Naive B cell (primary cell): ENCODE results near the gene COTL1. TPM values are rescaled to one million over a fixed set of nuclear protein-coding genes. Genes with fewer than 3 reads are reported as not detected.

Experiments used
- ATAC-seq, 2 donors: fragments of 150-1000 bp; cut with Tn5 transposase; 2 replicates each; pipeline ENCODE4 v1.10.0; 2021; ENCODE audit warnings: low read depth in 2 of 2, mild to moderate bottlenecking in 2 of 2, moderate library complexity in 2 of 2
- DNase-seq: peaks from one replicate; pipeline ENCODE4 v3.0.0; 2022
- H3K27ac Mint-ChIP-seq, 6 donors: one replicate each; pipeline ENCODE4 v1.8.0; 2020 to 2022; ENCODE audit warnings: mild to moderate bottlenecking in 6 of 6, mixed read lengths in 6 of 6, moderate library complexity in 5 of 6, inconsistent platforms in 2 of 6
- H3K27me3 Mint-ChIP-seq, 3 donors: one replicate each; pipeline ENCODE4 v1.8.0; 2021 to 2022; ENCODE audit warnings: mixed read lengths in 3 of 3, mild to moderate bottlenecking in 1 of 3
- H3K36me3 Mint-ChIP-seq, 2 donors: one replicate each; pipeline ENCODE4 v1.8.0; 2020 to 2022; ENCODE audit warnings: mixed read lengths in 2 of 2, inconsistent platforms in 1 of 2, mild to moderate bottlenecking in 1 of 2
- H3K4me1 Mint-ChIP-seq, 3 donors: one replicate each; pipeline ENCODE4 v1.8.0; 2020 to 2022; ENCODE audit warnings: mixed read lengths in 3 of 3, inconsistent platforms in 1 of 3, mild to moderate bottlenecking in 1 of 3, moderate library complexity in 1 of 3
- H3K4me3 Mint-ChIP-seq, 8 donors: one replicate each; pipeline ENCODE4 v1.8.0; 2020 to 2022; ENCODE audit warnings: mild to moderate bottlenecking in 8 of 8, mixed read lengths in 8 of 8, moderate library complexity in 8 of 8, inconsistent platforms in 2 of 8
- H3K9me3 Mint-ChIP-seq, 7 donors: one replicate each; pipeline ENCODE4 v1.8.0; 2020 to 2022; ENCODE audit warnings: mixed read lengths in 7 of 7, mild to moderate bottlenecking in 5 of 7, inconsistent platforms in 2 of 7, moderate library complexity in 1 of 7
- polyA plus RNA-seq, 6 donors: library from polyadenylated mRNA; unstranded; fragments of 300-500 nt; fragmentation: Illumina TruSeq; gene quantifications; one replicate each; pipeline ENCODE4 v1.2.3, GENCODE V29; 2021; ENCODE audit warnings: low read depth in 6 of 6

The COTL1 gene, protein sequence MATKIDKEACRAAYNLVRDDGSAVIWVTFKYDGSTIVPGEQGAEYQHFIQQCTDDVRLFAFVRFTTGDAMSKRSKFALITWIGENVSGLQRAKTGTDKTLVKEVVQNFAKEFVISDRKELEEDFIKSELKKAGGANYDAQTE
- polyA plus RNA-seq: 100 to 1,000 TPM; 167 to 439 (median 373) TPM

DNA sequence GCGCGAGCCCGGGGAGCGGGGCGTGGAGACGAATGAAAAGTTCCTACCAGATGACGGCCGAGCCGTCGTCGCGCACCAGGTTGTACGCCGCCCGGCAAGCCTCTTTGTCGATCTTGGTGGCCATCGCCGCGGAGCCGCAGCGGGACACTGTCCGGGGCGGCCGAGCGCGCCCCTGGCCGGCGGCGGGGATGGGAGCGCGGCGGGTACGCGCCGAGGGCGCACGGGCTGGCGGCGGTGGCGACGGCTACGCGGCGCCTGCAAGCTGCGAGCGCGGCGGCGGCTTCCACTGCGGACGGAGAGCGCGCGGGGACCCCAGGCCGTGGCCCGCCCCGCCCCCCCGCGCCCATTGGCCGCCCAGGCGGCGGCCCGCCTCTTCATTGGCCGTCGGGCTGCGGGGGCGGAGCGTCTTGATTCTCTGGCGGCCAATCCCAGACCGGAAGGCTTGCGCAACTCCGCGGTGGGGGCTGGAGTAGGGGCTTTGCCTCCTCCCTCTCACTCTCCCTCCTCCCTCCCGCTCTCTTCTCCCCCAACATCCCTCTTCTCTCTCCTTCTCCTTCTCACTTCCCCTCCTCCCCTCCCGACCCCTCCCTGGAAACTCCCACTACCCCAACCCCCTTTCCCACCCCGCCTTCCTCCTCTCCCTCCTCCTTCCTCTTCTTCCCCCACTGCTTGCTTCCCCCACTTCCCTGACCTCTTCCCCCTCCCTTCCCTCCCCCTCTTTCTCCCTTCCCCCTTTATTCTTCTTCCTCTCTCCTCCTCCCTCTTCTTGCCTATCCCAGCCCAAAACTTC lies at the start of gene COTL1:
TSS of gene COTL1 (minus strand) at position 288 of the 790 bp plus-strand sequence. CDS start at position 124, 164 bp downstream.
- Mint-ChIP-seq H3K4me3 (peak within 1 kb of the TSS; percentile 89 to 98 (median 97)), H3K27me3 (no peaks in the 10 kb centered on the region), H3K9me3 (peaks cover 0 to 2% (median 0%) of the 10 kb centered on the region in 7 donors), H3K27ac (peak within 1 kb of the TSS; percentile 74 to 93 (median 91)), H3K4me1 (peaks cover 66 to 82% (median 77%) of the 10 kb centered on the region in 3 donors), H3K36me3 (peaks cover 4 to 12% of the 10 kb centered on the region in 2 donors)
- DNase-seq (peak; percentile 86), ATAC-seq (peak; percentile 85 to 86)

DNA sequence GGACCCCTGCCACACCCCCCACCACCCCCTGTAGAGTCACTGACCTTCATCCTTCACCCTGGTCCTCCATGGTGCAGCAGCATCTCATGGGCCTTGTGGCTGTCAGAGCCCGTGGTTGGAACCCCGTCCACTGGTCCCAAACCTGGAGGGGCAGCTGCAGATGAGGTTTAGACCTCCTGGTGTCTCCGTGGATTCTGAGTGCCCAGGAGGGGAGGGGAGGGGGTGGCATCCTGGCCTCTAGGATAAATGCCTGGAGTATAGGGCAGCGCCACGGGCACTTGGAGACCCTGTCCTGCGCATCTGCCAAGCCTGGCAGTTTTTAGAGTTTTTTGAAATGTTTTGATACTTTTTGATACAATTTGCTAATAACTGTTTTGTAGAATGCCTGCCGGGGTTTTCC lies 48.0 kb upstream of the COTL1 start:
- no peak overlapping the region for H3K4me3 Mint-ChIP-seq
- ATAC-seq (no peak), DNase-seq (no peak)
- no peak overlapping the region for H3K27ac Mint-ChIP-seq
- H3K9me3 Mint-ChIP-seq: no peaks in the 10 kb centered on the region
- peaks cover 8 to 11% of the 10 kb centered on the region in 2 donors for H3K36me3 Mint-ChIP-seq
- peaks cover 23 to 44% (median 33%) of the 10 kb centered on the region in 3 donors for H3K4me1 Mint-ChIP-seq
- no peaks in the 10 kb centered on the region for H3K27me3 Mint-ChIP-seq

DNA sequence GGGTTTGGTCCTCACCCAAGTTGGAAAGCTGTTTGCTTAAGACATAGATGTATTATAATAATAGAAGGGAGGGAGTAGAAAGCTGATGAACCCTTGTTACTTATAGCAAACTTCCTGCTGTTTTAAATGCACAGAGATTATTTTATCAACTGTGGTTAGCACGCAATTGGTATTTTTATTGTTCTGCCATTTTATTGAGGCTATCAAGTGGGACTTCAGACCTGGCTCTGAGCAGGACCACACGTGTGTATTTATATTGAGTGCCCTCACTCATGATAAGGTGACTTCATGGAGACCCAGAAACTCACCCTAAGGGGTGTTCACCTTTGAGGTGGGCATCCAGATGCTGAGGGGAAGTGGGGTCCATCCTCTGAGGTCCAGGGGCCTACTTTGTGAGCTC lies 47.5 kb upstream of the COTL1 start:
- ATAC-seq (no peak), DNase-seq (no peak)
- Mint-ChIP-seq H3K27me3 (no peaks in the 10 kb centered on the region), H3K27ac (no peak overlapping the region), H3K9me3 (no peaks in the 10 kb centered on the region), H3K36me3 (peaks cover 9 to 11% of the 10 kb centered on the region in 2 donors), H3K4me1 (peaks cover 23 to 46% (median 33%) of the 10 kb centered on the region in 3 donors), H3K4me3 (no peak overlapping the region)

DNA sequence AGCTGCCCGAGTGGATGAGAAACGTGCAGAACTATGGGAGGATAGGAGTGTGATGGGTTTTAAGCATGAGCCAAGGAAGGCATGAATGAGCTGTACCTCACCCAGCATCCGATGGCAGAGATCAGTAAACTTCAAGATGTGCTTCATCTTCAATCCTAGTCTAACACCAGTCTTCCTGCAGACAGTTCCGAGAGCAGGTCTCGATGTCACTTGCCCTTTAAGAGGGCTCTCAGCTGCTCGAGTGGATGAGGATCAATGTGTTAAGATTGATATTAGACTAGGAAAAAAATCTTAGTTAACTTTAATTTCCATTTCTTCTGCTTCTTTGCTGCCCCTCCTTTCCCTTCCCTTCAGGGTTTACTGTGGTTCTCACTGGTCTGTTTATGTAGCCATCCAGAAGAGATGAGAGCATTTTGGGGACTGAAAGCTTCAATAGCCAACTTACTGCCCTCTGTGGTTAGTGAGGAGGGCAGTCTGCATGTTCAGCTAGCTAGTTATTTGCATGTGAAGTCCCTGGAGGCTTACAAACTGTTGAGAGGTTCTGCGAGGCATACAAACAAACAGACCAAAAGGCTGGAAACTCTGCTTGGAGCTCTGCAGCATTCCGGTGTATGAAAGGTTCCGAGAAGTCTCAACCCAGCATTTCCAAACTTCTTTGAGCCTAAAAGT lies 45.7 kb upstream of the COTL1 start:
- DNase-seq: no peak
- peak overlapping the region in 7 of 8 donors; percentile 32 to 82 (median 42) for H3K4me3 Mint-ChIP-seq
- H3K27ac Mint-ChIP-seq: peak overlapping the region in 4 of 6 donors; percentile 19 to 78 (median 68)
- ATAC-seq: peak; percentile 65 to 92
- H3K4me1 Mint-ChIP-seq: peaks cover 23 to 56% (median 33%) of the 10 kb centered on the region in 3 donors
- no peaks in the 10 kb centered on the region for H3K27me3 Mint-ChIP-seq
- no peaks in the 10 kb centered on the region for H3K9me3 Mint-ChIP-seq
- H3K36me3 Mint-ChIP-seq: peaks cover 11 to 22% of the 10 kb centered on the region in 2 donors

DNA sequence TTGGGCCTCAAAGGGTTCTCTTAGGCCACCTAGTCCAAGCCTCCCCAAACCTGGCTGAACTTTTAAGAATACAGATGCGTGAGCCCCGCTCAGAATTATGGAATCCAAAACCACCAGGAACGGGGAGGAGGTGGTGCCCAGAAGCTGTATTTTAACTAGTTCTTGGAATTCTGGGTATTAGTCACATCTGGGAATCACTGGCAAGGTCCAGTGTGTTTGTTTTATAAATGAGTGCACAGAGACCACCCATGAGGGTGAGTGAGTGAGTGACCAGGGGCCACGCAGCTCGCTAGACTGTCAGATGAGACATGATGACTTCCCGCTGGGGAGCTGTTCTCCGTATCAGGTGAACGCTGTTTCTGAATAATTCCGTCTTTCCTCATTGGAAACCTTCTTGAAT lies 44.6 kb upstream of the COTL1 start:
- DNase-seq (no peak), ATAC-seq (no peak)
- no peaks in the 10 kb centered on the region for H3K9me3 Mint-ChIP-seq
- H3K4me1 Mint-ChIP-seq: peaks cover 28 to 62% (median 33%) of the 10 kb centered on the region in 3 donors
- H3K36me3 Mint-ChIP-seq: peaks cover 17 to 22% of the 10 kb centered on the region in 2 donors
- H3K27me3 Mint-ChIP-seq: no peaks in the 10 kb centered on the region
- no peak overlapping the region for H3K27ac Mint-ChIP-seq
- H3K4me3 Mint-ChIP-seq: no peak overlapping the region

DNA sequence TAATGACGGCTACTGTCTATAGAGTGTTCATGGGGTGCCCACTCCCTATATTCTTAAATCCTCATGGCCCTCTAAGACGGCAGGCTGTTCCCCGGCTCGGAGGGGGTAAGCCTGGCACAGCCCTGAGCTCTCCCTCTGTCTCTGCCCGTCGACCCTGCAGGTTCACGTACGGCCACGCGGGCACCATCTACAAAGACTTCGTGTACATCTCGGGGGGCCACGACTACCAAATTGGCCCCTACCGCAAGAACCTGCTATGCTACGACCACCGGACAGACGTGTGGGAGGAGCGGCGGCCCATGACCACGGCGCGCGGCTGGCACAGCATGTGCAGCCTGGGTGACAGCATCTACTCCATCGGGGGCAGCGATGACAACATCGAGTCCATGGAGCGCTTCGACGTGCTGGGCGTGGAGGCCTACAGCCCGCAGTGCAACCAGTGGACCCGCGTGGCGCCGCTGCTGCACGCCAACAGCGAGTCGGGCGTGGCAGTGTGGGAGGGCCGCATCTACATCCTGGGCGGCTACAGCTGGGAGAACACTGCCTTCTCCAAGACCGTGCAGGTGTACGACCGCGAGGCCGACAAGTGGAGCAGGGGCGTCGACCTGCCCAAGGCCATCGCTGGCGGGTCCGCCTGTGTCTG lies 43.7 kb upstream of the COTL1 start:
- ATAC-seq (no peak), DNase-seq (no peak)
- Mint-ChIP-seq H3K9me3 (no peaks in the 10 kb centered on the region), H3K27me3 (no peaks in the 10 kb centered on the region), H3K27ac (peak overlapping the region in 3 of 6 donors; percentile 9 to 71 (median 21)), H3K4me3 (no peak overlapping the region), H3K36me3 (peaks cover 21 to 22% of the 10 kb centered on the region in 2 donors), H3K4me1 (peaks cover 31 to 70% (median 38%) of the 10 kb centered on the region in 3 donors)

DNA sequence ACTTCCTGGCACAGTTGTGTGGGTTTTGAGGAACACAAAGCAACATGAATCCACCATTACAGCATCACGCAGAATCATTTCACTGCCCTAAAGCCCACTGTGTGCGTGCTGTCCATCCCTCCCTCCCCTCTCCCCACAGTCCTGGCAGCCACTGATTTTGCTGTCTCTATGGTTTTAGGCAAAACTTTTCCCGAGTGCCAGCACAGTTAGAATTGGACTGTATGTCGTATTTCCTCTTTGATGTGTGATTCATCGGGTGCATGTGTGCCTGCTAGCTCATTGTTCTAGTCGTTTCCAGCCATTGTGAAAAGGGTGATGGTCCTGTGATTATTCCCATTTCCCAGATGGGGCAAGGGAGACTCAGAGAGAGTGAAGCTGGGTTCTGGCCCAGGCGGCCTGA lies 43.1 kb upstream of the COTL1 start:
- H3K27ac Mint-ChIP-seq: peak overlapping the region in 2 of 6 donors; percentile 9 to 14
- H3K9me3 Mint-ChIP-seq: no peaks in the 10 kb centered on the region
- H3K36me3 Mint-ChIP-seq: peaks cover 18 to 21% of the 10 kb centered on the region in 2 donors
- no peak overlapping the region for H3K4me3 Mint-ChIP-seq
- no peaks in the 10 kb centered on the region for H3K27me3 Mint-ChIP-seq
- DNase-seq: no peak
- no peak for ATAC-seq
- H3K4me1 Mint-ChIP-seq: peaks cover 37 to 72% (median 44%) of the 10 kb centered on the region in 3 donors

DNA sequence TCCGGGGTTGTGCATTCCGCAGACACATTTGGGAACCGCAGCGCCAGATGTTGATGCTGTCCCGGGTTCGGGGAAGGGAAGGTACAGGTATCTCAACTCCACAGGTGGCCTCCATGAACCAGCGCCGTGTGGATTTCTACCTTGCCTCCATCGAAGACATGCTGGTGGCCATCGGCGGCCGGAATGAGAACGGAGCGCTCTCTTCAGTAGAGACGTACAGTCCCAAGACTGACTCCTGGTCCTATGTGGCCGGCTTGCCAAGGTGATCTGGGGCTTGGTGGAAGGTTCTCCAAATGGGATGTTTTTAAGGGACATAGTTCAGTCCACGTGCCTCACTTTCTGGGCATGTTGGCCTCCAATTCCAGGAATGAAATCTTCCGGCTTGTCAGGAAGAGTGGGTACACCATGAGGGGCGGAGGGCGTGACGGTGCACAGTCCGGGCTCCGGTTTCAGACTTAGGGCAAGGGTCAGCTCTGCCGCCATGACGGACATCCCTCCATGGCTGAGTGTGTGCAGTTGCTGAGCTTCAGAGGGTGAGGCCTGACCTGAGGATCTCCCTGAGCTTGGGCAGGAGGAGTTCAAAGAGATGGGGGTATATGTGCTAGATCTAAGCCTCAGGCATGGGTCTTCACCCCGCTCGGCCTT lies 41.9 kb upstream of the COTL1 start:
- Mint-ChIP-seq H3K9me3 (no peaks in the 10 kb centered on the region), H3K27ac (peak overlapping the region in 2 of 6 donors; percentile 25 to 33), H3K4me1 (peaks cover 43 to 78% (median 51%) of the 10 kb centered on the region in 3 donors), H3K36me3 (peaks cover 18 to 21% of the 10 kb centered on the region in 2 donors), H3K27me3 (no peaks in the 10 kb centered on the region), H3K4me3 (no peak overlapping the region)
- DNase-seq (no peak), ATAC-seq (no peak)

DNA sequence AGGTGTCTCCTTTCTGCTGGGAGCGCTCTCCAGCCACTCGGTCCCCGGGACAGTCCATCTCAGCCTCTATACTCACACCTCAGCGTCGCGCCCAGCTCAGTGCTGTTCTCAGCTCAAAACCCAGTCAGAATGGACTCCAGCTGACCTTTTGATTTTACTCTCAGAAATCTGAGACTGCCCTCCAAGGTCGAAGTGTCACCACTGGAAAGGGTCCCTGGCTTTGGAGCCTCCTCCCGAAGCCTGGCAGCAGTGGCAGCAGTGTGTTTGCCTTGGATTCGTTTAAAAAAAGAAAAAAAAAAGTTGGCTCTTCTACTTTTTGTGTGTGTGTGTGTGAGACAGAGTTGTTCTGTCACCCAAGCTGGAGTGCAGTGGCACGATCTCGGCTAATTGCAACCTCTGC lies 40.8 kb upstream of the COTL1 start:
- DNase-seq: no peak
- H3K36me3 Mint-ChIP-seq: peaks cover 14 to 21% of the 10 kb centered on the region in 2 donors
- no peaks in the 10 kb centered on the region for H3K9me3 Mint-ChIP-seq
- H3K27me3 Mint-ChIP-seq: no peaks in the 10 kb centered on the region
- peak overlapping the region in 1 of 6 donors; percentile 86 for H3K27ac Mint-ChIP-seq
- peak overlapping the region in 1 of 8 donors; percentile 24 for H3K4me3 Mint-ChIP-seq
- no peak for ATAC-seq
- H3K4me1 Mint-ChIP-seq: peaks cover 39 to 72% (median 49%) of the 10 kb centered on the region in 3 donors

DNA sequence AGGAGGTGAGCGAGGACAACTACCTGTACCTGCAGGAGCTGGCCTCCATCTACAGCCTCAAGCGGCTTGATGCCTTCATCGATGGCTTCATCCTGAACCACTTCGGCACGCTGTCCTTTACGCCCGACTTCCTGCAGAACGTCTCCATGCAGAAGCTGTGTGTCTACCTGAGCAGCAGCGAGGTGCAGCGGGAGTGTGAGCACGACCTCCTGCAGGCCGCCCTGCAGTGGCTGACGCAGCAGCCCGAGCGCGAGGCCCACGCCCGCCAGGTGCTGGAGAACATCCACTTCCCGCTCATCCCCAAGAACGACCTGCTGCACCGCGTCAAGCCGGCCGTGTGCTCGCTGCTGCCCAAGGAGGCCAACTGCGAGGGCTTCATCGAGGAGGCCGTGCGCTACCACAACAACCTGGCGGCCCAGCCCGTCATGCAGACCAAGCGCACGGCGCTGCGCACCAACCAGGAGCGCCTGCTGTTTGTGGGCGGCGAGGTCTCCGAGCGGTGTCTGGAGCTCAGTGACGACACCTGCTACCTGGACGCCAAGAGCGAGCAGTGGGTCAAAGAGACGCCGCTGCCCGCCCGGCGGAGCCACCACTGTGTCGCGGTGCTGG lies 39.5 kb upstream of the COTL1 start:
- Mint-ChIP-seq H3K4me1 (peaks cover 33 to 61% (median 39%) of the 10 kb centered on the region in 3 donors), H3K4me3 (peak overlapping the region in 5 of 8 donors; percentile 8 to 69 (median 66)), H3K27me3 (no peaks in the 10 kb centered on the region), H3K36me3 (peaks cover 14 to 21% of the 10 kb centered on the region in 2 donors), H3K27ac (no peak overlapping the region), H3K9me3 (no peaks in the 10 kb centered on the region)
- ATAC-seq (no peak), DNase-seq (no peak)

DNA sequence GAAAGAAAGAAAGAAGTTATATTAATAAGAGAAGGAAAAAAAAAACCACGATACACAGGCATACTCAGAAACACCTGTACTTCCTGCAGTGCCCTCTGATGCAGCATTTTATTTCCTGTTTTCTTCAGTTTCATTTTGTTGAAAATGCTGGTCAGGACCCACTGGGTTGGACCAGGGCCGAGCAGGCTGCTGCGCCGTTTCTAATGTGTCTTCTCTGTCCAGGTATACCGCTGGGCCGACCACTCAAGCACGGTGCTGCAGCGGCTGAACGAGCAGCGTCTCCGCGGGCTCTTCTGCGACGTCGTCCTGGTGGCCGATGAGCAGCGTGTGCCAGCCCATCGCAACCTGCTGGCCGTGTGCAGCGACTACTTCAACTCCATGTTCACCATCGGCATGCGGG lies 38.8 kb upstream of the COTL1 start:
- peaks cover 33 to 58% (median 37%) of the 10 kb centered on the region in 3 donors for H3K4me1 Mint-ChIP-seq
- DNase-seq: peak; percentile 56

DNA sequence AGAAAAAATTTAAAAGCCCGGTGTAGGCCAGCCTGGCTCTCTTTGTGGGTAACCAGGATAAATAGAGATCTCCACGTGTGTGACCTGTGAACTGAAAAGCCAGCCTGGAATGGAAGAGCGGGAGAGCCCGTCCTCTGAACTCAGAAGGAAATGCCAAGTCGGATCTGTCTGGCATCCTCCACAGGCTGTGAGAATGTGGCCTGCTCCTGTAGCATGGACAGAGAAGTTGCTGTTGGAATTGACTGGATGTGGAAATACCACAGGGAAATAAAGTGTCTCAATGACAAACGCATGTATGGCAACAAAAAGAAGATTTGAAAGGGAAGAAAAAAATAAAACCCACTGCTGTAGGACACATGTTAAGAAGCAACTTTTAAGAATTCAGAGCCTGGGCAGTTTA lies 37.1 kb upstream of the COTL1 start:
- H3K27ac Mint-ChIP-seq: peak overlapping the region; percentile 3 to 86 (median 74)
- H3K36me3 Mint-ChIP-seq: peaks cover 10 to 15% of the 10 kb centered on the region in 2 donors
- DNase-seq (no peak), ATAC-seq (no peak)
- no peaks in the 10 kb centered on the region for H3K27me3 Mint-ChIP-seq
- peak overlapping the region in 6 of 8 donors; percentile 14 to 59 (median 44) for H3K4me3 Mint-ChIP-seq
- no peaks in the 10 kb centered on the region for H3K9me3 Mint-ChIP-seq
- peaks cover 42 to 62% (median 42%) of the 10 kb centered on the region in 3 donors for H3K4me1 Mint-ChIP-seq

More for the DNA sequence above, 38.8 kb upstream of the COTL1 start:
- ATAC-seq: peak; percentile 94 to 95
- peaks cover 15 to 17% of the 10 kb centered on the region in 2 donors for H3K36me3 Mint-ChIP-seq
- H3K27me3 Mint-ChIP-seq: no peaks in the 10 kb centered on the region
- H3K9me3 Mint-ChIP-seq: no peaks in the 10 kb centered on the region
- peak overlapping the region in 5 of 6 donors; percentile 21 to 87 (median 82) for H3K27ac Mint-ChIP-seq
- H3K4me3 Mint-ChIP-seq: peak overlapping the region; percentile 29 to 79 (median 66)
